Astrocyte (in vitro differentiated cells and primary cell): ENCODE measurements around the gene PLEKHM2.

Source experiments
- CTCF ChIP-seq: IDR thresholded peaks from 2 replicates; pipeline ENCODE4 v1.5.1; 2011; ENCODE audit warnings: low read depth, mild to moderate bottlenecking, inconsistent platforms, low read length, moderate library complexity; ENCODE audit not compliant: insufficient read depth
- EZH2 ChIP-seq: IDR thresholded peaks from 2 replicates; pipeline ENCODE4 v1.6.1; 2012; ENCODE audit warnings: mild to moderate bottlenecking, low read length, inconsistent platforms; ENCODE audit not compliant: insufficient read depth

DNA sequence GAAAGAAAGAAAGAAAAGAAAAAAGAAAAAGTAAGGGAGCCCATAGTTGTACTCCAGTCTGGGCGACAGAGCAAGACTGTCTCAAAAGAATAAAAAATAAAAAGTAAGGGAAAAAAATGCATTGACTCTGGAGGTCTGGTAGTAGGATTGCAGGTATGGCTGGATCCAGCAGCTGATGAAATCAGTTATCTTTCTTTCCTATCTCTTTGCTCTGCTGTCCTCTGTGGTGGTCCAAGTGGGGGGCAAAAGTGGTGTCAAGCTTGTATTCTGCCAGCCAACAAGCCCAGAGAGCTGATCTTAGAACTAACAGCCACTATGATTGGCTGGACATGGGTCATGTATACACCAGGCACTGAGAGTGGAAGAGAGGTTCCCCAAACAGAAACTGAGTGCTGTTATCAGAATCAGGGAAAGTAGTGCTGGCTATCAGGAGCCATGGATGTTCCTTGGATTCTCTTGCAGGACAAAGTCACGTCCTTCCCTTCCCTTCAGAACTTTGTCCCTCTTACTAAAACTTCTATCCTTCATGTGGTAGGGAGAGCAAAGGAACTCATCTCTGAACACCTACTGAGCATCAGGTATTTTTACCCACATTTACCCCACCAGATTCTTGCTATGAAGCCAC is 71.0 kb downstream of the PLEKHM2 start:
- TF ChIP-seq CTCF (no peak), EZH2 (no peak)
